GM13977 (cell line): ENCODE data around the gene PPP2R3C.

Source experiments
- DNase-seq: peaks from one replicate; pipeline ENCODE4 v3.0.0; 2012; ENCODE audit warnings: low spot score
- in situ Hi-C: fragments of 300-500 bp; cut with MboI; formaldehyde crosslinking; loops from one replicate; pipeline ENCODE4 v1.12.0; 2022; ENCODE audit warnings: low sequenced_read_pairs, low pct_unique_long_range_greater_than_20kb, mixed read lengths, inconsistent platforms; ENCODE audit not compliant: unreplicated experiment
- TF ChIP-seq, protein P1 (sequence below): IDR thresholded peaks from 2 replicates; pipeline ENCODE4 v1.5.1; 2012; ENCODE audit warnings: mild to moderate bottlenecking, control low read depth; ENCODE audit not compliant: insufficient read depth; ENCODE audit errors: extremely low read depth, missing control alignments

Gene PPP2R3C

DNA sequence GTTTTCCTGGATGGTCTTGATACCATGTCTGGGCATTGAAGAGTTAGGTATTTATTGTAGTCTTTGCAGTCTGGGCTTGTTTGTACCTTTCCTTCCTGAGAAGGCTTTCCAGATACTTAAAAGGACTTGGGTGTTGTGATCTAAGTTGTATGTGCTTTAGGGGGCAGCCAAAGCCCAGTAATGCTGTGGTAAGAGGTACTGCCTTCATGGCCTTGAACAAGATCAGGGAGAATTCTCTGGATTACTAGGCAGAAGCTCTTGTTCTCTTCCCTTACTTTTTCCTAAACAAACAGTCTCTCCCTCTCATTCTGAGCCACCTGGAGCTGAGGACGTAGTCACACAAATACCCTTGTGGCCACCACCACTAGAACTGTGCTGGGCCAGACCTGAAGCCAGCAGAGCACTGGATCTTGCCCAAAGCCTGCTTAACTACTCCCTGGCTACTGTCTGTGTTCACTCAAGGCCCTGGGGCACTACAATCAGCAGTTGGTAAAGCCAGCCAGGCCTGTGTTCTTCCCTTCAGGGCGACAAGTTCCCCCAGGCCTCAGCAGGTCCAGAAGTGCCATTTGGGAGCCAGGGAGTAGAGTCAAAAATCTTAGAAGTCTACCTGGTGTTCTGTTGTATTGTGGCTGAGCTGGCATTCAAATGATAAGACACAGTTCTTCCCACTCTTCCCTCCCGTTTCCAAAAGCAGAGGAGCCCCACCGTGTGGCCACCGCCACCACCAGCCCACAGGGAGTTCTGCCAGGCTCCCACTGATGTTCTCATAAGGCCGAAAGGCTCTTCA is 11.9 kb upstream of the PPP2R3C start:
- no peak for DNase-seq
- TF ChIP-seq, protein P1, sequence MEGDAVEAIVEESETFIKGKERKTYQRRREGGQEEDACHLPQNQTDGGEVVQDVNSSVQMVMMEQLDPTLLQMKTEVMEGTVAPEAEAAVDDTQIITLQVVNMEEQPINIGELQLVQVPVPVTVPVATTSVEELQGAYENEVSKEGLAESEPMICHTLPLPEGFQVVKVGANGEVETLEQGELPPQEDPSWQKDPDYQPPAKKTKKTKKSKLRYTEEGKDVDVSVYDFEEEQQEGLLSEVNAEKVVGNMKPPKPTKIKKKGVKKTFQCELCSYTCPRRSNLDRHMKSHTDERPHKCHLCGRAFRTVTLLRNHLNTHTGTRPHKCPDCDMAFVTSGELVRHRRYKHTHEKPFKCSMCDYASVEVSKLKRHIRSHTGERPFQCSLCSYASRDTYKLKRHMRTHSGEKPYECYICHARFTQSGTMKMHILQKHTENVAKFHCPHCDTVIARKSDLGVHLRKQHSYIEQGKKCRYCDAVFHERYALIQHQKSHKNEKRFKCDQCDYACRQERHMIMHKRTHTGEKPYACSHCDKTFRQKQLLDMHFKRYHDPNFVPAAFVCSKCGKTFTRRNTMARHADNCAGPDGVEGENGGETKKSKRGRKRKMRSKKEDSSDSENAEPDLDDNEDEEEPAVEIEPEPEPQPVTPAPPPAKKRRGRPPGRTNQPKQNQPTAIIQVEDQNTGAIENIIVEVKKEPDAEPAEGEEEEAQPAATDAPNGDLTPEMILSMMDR: no peak
- in situ Hi-C loops: loop anchor here (25.0 kb wide), 1 partner anchor 679 kb away; the partner anchor contains the start of gene RALGAPA1

DNA sequence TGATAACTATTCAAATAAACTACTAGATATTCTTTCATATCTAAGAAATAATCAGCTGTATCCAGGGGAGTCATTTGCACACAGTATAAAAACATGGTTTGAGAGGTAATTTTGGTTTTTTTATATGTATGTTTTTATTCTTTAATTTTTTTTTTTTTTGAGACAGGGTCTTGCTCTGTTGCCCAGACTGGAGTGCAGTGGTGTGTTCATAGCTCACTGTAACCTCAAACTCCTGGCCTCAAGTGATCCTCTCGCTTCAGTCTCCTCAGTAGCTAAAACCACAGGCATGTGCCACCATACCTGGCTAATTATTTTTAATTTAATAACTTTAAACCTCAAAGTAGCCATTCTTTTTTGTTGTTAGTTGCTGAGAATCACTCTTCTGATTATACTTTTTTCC is 2.3 kb upstream of the PPP2R3C start:
- TF ChIP-seq, protein P1: no peak
- in situ Hi-C loops: no loop called here
- DNase-seq: no peak

DNA sequence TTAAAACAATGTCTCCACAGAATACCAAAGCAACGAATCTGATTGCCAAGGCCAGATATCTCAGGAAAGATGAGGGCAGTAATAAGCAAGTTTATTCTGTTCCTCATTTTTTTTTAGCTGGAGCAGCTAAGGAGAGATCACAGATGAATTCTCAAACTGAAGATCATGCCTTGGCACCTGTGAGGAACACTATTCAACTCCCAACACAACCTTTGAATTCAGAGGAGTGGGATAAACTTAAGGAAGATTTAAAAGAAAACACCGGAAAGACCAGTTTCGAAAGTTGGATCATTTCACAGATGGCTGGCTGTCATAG is 1.6 kb upstream of the PPP2R3C start:
- in situ Hi-C loops: no loop called here
- TF ChIP-seq, protein P1: no peak
- DNase-seq: no peak

DNA sequence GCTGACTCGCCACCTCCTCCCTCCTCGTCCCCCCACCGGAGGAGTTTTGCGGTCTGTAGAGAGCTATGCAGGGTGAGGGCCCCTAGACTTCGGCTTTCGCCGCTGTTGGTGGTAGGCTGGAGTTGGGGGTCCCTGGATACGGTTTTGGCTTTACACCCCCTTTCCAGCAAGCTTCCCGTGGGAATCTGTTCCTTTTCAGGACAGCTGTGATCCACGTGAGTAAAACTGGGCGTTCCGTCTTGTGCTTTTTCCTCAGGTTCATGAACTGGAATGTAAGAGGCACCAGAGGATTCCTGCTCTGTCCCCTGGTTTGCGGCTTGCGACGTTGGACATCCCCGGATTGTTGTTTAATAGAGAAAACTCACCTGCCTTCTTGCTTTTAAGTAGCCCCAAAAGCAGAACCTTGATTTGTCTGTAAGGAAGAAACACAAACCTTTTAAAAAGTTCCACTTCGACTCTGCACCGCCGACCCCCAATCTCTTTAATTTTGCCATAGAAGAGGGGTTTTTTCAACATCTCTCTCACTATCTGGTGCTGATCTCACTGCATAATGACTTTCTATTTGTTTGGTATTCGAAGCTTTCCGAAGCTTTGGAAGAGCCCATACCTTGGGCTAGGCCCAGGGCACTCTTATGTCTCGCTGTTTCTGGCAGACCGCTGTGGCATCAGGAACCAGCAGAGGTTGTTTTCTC is 1.1 kb upstream of the PPP2R3C start:
- TF ChIP-seq, protein P1: no peak
- in situ Hi-C loops: no loop called here
- no peak for DNase-seq

DNA sequence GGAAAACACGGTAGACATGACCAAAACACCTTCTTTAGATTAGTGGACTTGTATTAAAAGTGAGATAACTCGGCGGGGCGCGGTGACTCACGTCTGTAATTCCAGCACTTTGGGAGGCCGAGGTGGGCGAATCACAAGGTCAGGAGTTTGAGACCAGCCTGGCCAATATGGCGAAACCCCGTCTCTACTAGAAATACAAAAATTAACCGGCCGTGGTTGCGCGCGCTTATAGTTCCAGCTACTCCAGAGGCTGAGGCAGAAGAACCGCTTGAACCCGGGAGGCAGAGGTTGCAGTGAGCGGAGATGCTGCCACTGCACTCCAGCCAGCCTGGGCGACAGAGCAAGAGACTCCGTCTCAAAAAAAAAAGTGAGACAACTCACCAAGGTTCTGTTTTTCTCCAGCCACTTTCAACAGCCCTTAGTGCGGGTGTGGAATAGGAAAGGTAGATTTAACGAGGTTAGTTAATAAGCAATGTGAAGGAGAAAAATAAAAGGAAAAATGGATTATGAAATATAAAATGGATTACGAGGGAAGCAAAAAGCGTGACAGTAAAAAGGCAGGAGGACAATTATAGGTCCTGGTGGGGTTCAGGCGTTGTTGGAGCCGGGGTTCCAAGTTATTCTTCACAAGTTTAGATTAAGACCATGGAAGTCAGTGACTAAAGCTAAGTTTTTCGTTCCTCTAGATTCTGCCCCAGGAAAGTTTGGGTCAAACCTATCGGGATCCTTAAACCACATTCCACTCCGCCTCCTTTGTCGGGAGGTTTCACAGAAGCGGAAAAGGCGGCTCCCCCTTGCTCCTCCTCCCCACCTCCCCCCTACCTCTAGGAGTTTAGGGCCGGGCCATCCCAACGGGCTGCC is 534 bp downstream of the PPP2R3C start:
- in situ Hi-C loops: no loop called here
- DNase-seq: no peak
- TF ChIP-seq, protein P1: no peak

DNA sequence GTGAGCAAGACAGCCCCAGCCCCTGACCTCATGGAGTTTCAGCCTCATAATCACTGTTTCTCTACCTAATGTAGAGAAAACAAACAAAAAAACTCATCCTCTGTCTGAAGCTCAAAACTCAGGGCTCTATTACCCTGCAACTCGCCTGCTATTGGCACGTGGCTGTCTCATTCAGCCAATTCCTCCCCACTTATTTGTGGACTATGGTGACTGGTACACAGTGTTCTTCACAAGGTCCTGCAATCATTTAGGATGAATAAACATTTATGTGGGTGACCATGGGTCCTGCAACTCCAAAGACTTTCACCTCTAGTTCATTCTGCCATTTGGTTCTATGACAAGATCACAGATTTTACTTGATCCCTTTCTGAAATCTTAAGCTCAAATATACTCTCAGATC is 4.7 kb downstream of the PPP2R3C start:
- in situ Hi-C loops: no loop called here
- no peak for DNase-seq
- TF ChIP-seq, protein P1: no peak
